HG02763 (cell line): ENCODE data around the gene ABCA10.
A peak's percentile ranks its signal among the peaks of the same experiment; 100 is the strongest.
"Not testable (repeated sequence)": the region's sequence is repeated elsewhere in the genome, so short reads cannot be mapped to it uniquely, and the experiment has no call there.

Source experiments
- ATAC-seq: cut with Tn5 transposase; IDR thresholded peaks from one replicate; pipeline ENCODE4 v1.9.1; 2021; ENCODE audit warnings: mild to moderate bottlenecking, moderate library complexity; ENCODE audit not compliant: unreplicated experiment

The ABCA10 gene

DNA sequence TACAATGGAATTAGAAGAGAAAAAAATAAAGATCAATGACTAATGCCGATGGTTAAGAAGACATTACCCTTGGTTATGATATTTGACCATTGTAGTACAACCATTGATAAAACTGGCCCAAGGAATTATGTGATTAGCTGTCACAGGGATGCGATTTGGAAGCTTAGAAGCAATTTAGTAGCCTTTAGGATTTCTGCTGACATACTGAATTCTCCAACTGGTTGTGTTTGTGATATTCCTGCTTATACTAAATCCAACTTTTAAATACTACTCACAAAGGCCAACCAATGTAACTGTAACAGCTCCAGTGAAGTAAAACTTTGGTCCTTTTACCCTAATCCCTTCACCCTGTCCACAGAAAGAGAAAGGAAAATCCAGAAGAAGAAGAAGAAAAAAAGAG is 55.5 kb downstream of the ABCA10 start:
- no peak for ATAC-seq

DNA sequence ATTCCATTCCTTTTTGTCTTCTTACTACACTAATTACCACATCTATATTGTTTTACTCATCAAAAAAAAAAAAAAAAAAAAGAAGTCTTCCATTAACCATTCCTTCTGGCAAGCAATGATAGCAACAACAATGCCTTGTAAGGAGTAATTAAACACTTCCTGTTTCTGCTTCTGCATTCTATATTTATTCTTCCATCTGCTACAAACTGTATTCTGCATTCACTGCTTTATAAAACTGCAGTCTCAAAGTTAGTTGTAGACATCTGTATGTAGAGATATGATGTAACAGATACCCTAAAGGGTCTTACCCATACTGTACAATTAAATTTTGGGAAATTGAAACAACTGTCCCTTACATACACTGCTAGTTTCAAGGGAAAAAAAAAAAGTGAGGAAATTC is 58.2 kb downstream of the ABCA10 start:
- no peak for ATAC-seq

DNA sequence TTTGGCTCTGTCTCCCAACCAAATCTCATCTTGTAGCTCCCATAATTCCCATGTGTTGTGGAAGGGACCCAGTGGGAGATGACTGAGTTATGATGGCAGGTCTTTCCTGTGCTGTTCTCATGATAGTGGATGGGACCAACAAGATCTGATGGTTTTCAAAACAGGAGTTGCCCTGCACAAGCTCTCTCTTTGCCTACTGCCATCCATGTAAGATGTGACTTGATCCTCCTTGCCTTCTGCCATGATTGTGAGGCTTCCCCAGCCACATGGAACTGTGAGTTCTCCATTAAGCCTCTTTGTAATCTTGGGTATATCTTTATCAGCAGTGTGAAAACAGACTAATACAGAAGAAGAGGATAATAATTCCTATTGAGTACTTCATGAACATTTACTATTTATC is 60.0 kb downstream of the ABCA10 start:
- not testable (repeated sequence) for ATAC-seq

DNA sequence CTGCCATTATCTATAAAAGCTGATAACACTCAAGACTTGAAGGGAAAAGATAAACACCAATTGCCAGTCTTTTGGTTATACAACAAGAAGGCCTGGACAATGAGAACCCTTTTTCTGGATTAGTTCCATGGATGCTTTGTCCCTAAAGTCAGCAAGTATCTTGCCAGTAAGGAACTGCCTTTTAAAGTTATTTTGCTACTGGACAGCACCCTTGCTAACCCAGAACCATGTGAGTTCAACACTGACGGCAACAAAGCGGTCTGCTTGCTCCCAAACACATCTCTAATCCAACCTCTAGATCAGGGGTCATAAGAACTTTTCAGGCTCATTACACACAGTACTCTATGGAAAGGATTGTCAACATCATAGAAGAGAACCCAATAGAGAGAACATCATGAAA is 61.7 kb downstream of the ABCA10 start:
- no peak for ATAC-seq

DNA sequence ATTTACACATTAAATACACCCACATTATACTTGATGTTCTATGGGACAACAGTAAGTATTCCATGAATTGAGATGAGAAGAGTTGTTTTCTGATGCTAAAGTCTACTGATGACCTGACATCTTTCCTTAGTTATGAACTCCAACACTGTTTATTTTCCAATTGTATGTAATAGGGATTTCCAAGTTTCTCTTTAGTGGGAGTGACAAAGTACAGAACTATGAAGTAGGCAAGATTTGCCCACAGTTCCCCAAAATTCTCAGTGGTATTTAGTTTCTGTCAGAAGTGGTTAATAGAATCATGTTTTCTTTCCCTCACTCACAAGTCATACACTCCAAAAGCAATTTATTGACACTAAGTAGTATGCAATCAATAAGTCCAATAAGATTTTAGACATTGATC is 64.4 kb downstream of the ABCA10 start:
- ATAC-seq: no peak

DNA sequence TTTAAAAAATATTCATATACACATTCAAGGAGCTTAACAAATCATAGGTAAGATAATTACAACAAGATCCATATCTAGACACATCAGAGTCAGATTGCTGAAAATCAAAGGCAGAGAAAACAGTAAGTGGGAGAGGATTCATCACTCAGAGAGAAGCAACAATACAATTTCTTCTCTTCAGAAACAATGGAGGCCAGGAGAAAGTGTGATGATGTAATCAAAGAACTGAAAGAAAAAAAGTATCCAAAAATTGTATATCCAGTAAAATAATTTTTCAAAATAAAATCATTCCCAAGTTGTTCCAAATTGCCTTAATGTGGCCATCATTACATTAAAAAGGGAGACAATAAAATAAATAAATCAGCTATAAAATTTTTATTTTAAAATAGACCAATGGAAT is 69.2 kb downstream of the ABCA10 start:
- no peak for ATAC-seq

DNA sequence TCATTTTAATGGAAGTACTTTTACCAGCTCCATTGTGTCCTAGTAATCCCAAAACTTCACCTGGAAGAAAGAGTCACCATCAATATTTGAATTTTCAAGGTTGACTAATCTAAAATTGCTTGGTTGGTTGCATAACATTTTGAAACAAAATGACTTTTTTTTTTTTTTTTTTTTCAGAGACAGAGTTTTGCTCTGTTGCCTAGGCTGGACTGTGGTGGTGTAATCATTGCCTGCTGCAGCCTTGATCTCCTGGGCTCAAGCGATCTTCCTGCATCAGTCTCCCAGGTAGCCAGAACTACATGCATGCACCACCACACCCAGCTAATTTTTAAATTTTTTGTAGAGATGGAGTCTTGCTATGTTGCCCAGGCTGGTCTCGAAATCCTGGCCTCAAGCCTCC is 74.4 kb downstream of the ABCA10 start:
- no peak for ATAC-seq

DNA sequence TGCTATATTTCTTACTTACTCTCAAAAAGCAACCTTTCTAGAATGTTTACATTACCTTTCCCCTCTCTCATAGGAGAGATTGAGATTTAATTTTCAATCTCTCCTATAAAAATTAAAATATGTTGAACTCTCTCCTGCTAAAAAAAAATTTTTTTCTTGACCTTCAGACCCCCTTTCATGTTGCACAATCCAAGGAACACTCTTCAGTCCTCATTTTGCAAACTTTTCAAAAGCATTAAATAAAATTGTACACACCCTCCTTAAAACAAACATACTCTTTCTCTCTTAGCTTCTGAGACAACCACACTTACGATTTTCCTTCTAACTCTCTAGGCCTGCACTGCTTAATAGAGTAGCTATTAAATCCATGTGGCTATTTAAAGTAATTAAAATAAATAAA is 78.3 kb downstream of the ABCA10 start:
- ATAC-seq: no peak

DNA sequence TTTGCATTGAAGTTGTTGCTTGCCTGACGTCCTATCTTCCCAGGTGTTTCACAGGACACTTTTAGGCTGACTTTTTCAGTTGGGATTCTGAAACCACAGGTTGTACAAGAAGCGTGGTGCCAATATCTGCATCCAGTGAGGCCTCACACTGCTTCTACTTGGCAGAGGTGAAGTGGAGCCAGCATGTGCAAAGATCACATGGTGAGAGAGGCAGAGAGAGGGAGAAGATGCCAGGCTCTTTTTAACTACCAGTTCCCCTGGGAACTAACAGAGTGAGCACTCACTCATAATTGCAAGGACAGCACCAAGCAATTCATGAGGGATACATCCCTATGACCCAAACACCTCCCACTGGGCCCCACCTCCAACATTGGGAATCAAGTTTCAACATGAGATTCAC is 81.2 kb downstream of the ABCA10 start:
- no peak for ATAC-seq

DNA sequence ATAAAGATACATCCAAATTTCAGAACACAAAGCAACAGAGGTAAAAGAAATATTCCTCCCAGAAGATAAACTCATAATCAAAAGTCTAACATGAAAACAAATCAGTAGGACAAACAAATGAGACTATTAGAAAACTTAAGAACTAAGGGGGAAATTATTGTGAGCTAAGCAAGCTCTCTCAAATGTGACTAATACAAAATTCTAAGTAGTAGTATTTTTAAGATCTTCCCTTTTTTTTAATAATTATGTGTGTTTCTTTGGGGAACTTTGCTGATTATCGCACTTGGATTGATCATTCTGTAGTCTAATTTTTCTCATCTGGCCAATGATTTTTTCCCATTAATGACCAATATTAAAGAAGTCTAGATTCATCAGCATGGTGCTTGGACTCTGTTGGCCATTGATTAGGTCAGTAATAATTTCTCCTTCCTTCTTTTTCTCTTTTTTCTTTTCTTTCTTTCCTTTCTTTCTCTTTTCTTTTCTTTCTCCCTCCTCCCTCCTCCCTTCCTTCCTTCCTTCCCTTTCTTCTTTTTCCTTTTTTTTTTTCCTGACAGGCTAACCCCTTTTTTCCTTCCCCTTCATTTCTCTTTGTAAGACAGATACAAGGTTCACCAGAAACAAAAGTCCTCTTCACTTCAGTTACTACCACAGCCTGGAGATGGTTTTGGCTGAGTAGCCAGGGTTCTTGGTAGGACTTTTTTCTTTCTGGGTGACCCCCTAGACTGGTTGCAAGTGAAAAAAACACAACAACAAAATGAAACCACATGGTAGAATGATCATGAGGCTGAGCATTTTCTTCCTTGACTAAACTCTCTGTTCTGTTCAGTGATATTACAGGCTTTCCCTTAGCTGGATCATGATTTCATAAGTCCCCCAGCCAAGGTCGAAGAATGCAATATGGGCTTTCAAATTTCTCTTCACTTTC is 84.0 kb downstream of the ABCA10 start:
- no peak for ATAC-seq

DNA sequence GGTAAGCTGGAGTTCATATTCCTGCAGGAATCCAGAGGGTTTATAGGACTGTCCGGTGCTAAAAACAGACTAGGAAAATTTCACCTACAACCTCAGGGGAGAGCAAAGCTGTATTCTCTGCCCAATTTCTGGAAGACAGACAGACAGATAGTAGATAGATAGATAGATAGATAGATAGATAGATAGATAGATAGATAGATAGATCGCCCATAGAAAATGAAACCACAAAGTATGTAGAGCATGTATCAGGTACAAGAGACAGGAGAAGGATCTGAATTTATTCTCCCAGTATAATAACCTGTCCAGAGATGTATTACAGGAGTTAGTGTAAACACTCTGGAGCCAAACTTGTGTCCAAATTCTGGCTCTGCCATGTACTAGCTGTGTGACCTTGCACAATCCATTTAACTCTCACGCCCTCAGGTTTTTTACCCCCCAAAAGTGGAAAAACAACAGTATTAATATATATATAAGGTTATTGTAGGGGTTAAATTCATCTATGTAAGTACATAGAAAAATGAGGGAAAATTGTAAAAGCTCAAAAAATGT is 84.9 kb downstream of the ABCA10 start:
- no peak for ATAC-seq

DNA sequence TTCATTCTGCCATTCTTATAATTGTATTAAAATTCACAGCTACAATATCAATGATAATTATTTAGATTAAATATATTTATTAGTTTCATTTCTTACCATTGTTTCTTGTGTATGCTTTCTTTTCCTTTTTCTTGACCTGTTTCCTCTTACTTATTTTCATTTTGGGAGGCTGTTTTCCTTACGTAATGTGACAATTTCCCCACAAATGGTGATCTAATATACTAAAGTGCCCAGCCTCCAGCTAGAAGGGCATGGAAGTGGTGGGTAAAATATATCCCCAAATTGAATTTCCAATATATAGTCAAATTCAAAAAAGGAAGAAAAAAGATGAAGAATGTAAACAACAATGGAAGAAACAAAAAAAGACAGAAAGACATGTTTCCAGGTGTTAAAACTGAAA is 85.5 kb downstream of the ABCA10 start:
- no peak for ATAC-seq

DNA sequence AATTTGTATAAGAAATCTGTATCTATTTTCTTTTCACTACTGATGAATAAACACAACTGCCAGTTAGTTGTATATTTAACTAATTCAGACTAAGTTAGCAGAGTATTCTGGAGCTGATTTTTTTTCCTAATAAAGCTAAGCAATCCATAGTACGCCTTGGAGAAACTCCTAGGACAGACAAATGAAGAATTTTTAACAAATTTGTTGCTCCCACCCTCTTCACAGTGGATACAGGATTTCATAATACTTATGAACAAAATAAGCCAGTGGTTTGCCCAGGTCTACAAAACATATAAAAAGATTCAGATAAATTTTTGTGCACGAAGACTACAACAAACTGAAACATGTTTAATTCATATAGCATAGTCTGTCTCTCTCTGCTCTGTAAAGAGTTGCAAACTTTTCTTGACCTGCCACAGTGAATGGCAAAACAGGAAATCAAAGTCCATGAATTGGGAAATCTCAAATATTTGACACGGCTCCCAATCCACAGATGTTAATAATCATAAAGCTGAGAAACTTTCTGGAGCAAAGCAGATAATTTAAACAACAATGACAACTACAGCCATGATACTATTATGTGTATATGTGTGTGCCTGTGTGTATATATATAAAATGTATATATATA is 86.3 kb downstream of the ABCA10 start:
- ATAC-seq: no peak

DNA sequence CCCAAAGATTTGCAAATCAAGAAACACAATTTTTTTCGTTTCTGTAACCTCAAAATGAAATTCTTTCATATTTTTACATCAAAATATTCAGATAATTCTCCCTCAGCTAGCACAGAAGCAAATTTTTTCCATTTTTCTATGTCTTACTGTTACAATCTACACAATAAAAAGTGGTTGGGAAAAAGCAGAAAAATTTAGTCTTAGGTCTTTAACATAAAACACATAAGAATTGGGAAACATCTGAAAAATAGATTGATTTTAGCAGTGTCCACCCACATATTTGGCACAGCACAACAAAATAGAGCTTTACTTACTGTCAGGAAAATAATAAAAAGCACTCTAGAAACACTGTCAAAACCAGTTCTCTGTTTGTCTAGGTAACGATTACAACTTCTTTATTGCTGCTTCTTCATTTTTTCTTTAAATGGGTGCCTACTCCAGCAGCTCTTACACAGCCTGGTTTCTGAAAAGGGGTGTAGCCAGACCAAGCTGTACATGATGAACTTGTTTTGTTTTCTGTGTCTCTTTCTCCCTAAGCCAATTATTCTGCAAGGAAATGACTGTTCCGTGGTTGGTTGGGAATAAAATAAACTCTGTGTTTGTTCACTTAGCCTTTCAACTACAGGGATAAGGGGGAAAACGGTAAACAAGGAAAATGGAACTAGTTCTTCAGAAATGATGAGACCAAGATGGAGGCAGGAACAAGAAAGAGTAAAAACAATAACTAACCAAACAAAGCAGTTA is 87.0 kb downstream of the ABCA10 start, which contains the start of gene ABCA6:
ABCA6 (minus strand) TSS at position 465 of the 744 bp plus-strand sequence. CDS start 1,192 bp downstream, outside the sequence.
- ATAC-seq: no peak

DNA sequence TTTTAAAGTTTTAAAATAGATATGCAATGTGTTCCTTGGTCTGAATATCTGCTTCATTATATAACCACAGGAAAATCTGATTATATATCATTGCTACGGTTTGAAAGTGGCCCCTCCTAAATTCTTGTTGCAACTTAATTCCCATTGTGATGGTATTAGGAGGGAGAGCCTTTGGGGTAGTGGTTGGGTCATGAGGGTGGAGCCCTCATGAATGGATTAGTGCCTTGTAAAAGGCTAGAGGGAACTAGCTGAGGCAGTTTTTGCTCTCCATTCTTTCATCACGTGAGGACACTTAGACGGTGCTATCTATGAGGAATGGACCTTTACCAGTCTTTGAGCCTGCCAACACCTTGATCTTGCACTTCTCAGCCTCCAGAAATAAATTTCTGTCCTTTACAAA is 94.5 kb downstream of the ABCA10 start:
- no peak for ATAC-seq

DNA sequence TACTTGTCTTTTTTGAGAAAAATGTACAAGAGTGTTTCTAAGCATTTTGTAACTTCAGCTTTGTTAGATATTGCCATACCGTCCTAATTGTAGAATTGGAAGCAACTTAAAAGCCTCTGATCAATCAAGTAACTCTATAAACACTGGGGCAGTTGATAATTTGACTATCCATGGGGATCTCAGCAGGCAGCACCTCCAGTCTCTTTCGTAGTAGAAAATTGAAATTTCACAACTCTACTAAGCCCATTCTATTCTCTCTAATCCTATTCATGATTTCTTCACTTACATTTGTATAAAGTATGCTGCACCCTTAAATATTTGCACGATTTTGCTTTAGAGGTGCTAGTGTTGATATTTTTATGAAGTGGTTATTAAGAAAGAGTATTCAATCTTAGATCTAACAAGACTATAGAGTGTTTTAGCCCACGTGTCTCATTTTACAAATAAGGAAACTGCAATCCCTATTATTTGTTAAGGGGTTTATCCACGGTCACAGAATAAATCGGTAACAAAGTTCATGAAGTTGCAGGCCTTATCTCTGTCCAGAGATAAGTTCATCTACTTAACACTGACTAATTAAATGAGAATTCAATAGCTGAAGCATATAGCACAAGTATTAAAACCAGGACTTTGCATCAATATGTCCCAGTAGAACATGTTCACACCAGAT is 97.9 kb downstream of the ABCA10 start:
- ATAC-seq: no peak

DNA sequence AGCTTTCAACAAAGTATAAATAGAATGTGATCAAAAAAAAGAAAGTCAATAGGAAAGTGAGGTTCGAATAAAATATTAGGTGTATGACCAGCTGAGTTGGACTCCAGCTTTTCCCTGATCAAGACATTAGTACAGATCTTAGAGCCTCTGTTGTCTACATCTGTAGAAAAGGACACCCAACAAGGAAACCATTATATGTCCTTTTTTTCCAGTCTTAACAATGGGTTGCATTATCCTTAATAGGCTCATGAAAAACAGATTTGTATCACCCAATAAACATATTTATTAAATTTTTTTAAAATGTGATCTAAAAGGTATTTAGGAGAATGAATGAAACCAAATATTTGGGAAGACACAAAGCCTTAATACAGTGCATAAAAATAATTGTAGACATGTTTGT is 105.0 kb downstream of the ABCA10 start:
- ATAC-seq: no peak

DNA sequence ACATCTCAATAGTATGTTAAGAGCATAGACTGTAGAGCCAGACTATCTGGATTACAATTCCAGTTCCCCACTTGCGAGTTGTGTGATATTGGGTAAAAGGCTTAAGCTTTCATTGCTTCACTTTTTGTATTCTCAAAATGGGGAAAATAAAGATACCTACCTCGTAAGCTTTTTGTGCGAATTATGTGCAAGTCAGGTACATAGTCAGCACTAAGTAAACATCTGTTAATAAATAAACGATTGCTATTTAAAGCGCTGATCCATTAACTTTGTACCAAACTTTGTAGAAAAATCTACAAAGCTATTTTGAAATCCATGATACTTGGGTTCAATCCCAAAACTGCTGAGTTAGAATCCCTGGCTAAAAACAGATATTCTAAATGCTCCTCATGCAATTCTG is 106.6 kb downstream of the ABCA10 start:
- no peak for ATAC-seq

DNA sequence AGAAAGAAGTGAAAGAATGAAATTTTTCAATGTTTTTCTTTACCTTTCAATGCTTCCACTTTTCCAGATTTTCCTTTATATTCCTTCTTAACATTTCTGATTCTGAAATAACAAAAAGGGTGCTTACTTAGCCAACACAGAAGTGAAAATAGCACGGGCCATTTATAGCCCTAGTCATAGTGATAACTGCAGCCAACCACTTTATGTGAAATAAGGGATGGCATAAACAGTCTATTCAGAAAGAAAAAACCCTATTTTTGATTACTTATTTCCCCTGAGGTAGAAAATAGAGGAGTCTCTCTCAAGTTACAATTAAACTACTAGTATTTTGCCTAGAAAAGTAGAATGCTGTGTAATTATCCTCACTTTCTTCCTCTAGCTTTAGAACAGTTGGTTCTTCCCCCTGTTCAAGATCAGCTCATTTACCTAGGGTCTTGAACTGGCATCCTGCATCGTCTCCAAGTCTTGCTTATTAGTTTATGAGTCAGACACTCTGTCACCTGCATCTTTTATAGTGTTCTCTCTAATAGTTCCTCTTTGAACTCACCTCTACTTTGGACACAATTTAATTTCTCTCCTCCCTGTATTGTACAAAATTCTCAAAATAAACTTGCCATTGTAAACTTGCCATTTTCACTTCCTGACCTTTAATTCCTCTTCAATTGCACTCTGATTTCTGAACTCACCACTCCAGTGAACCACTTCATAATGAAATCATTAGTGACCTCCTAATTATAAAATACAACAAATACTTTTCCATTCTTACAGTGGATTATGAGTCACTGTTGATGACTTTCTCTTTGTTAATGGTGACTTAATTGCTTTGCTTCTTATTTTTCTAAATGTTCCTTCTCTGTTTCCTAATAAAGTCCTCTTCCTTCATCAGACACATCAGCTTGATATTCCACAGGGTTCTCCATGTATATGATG is 110.5 kb downstream of the ABCA10 start:
- peak; percentile 40 for ATAC-seq

DNA sequence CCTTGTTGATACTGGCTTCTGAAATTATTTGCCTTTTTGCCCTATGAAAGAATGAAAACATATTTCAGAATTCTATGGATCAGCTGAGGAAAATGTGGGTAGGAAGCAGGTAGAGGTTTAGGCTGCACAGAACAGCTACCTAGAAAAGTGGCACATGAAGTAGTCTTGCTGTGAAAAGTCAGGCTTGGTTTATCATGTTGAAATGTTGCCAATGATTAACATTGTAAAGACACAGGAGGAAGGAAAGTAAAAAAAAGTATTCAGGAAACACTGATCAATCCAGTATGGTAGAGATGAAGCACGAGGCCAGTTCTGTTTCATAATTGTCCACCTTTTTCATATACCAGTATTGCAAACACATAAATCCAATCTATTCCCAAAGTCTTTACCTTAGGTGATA is 116.8 kb downstream of the ABCA10 start:
- no peak for ATAC-seq
